Sigmoid colon (tissue), 4 donors: ENCODE data around the gene PCYT2.

ENCODE experiments used
- CTCF ChIP-seq, 4 experiments: fragments of 450-650 bp in 3 of 4; fragments of 200-600 bp in 1 of 4; IDR thresholded peaks; one replicate each; pipeline ENCODE4 v1.5.1; 2016 to 2019; ENCODE audit warnings: antibody characterized with exemption in 4 of 4, mild to moderate bottlenecking in 3 of 4, moderate library complexity in 2 of 4
- POLR2A ChIP-seq, 2 donors: fragments of 450-650 bp; IDR thresholded peaks; one replicate each; pipeline ENCODE4 v1.6.1; 2016; ENCODE audit warnings: antibody characterized with exemption in 2 of 2, mild to moderate bottlenecking in 2 of 2, moderate library complexity in 2 of 2
- POLR2AphosphoS5 ChIP-seq, 4 donors: sonication (generic); formaldehyde crosslinking; IDR thresholded peaks; one replicate each; pipeline ENCODE4 v1.6.1; 2017; ENCODE audit warnings: antibody characterized with exemption in 4 of 4

GRCh38 chr17:81960130-81960958 is 49.1 kb upstream of the PCYT2 start:
- no peak for TF ChIP-seq CTCF (IDR thresholded peaks at IDR 0.05)
- no peak for TF ChIP-seq POLR2AphosphoS5 (IDR thresholded peaks at IDR 0.05)
- TF ChIP-seq POLR2A (IDR thresholded peaks at IDR 0.05): no peak
